ENCODE measurements around the gene DNAI1.

DNAI1 gene

GRCh38 chr9:34551751-34552605, 93.4 kb downstream of the DNAI1 start:
- 87% methylated on average over 16 of the region's 20 CpGs for WGBS
- Histone ChIP-seq H2AK5ac (ENCODE audit: low read length, severe bottlenecking) (no peak overlapping the region), H2BK5ac (ENCODE audit: low read depth, low read length, poor library complexity, severe bottlenecking) (no peak overlapping the region), H2BK120ac (ENCODE audit: low read depth, low read length) (no peak overlapping the region), H2BK15ac (ENCODE audit: low read depth, poor library complexity, severe bottlenecking) (no peak overlapping the region), H3K79me1 (replicated peaks; ENCODE audit: low read length, poor library complexity, severe bottlenecking) (no peaks in the 10 kb centered on the region), H3K27me3 (ENCODE audit: control insufficient read depth in 1 of 2, insufficient read depth in 1 of 2, low read length in 2 of 2) (peaks cover 45 to 50% of the 10 kb centered on the region in 2 experiments), H4K8ac (ENCODE audit: low read length) (no peak overlapping the region), H4K91ac (ENCODE audit: low read length) (no peak overlapping the region), H3K9ac (ENCODE audit: low read length) (no peak overlapping the region), H3K9me3 (ENCODE audit: control insufficient read depth, low read length) (no peaks in the 10 kb centered on the region), H3K4me3 (ENCODE audit: insufficient read depth in 1 of 2, low read depth in 1 of 2, low read length in 2 of 2) (no peak overlapping the region), H3K36me3 (ENCODE audit: control insufficient read depth in 1 of 2, insufficient read depth in 2 of 2, low read depth in 1 of 2, low read length in 2 of 2) (no peaks in the 10 kb centered on the region), H3K4me1 (ENCODE audit: control insufficient read depth, insufficient read depth, low read depth, low read length) (peaks cover 4% of the 10 kb centered on the region), H3K18ac (ENCODE audit: low read depth in 1 of 2, low read length in 2 of 2) (no peak overlapping the region), H2BK12ac (ENCODE audit: low read length in 2 of 2) (no peak overlapping the region), H3K14ac (ENCODE audit: low read length in 2 of 2) (no peak overlapping the region), H3K23ac (ENCODE audit: low read length in 2 of 2) (no peak overlapping the region), H3K4me2 (ENCODE audit: low read length, poor library complexity, severe bottlenecking) (no peak overlapping the region), H2AFZ (ENCODE audit: low read depth, low read length) (no peak overlapping the region), H3K27ac (ENCODE audit: low read length, poor library complexity, severe bottlenecking) (no peak overlapping the region), H3K4ac (ENCODE audit: low read depth in 1 of 2, low read length in 2 of 2) (no peak overlapping the region)
- no peak for DNase-seq

GRCh38 chr9:34552606-34552981, 94.0 kb downstream of the DNAI1 start:
- peaks cover 40 to 50% of the 10 kb centered on the region in 2 experiments for H3K27me3 ChIP-seq (ENCODE audit: control insufficient read depth in 1 of 2, insufficient read depth in 1 of 2, low read length in 2 of 2)
- H2BK120ac ChIP-seq (ENCODE audit: low read depth, low read length) = no peak overlapping the region

GRCh38 chr9:34552986-34553385, 94.4 kb downstream of the DNAI1 start:
- Histone ChIP-seq H3K9me3 (ENCODE audit: control insufficient read depth, low read length) (no peaks in the 10 kb centered on the region), H2BK12ac (ENCODE audit: low read length in 2 of 2) (no peak overlapping the region), H3K4ac (ENCODE audit: low read depth in 1 of 2, low read length in 2 of 2) (no peak overlapping the region), H2BK5ac (ENCODE audit: low read depth, low read length, poor library complexity, severe bottlenecking) (no peak overlapping the region), H3K79me1 (replicated peaks; ENCODE audit: low read length, poor library complexity, severe bottlenecking) (no peaks in the 10 kb centered on the region), H3K36me3 (ENCODE audit: control insufficient read depth in 1 of 2, insufficient read depth in 2 of 2, low read depth in 1 of 2, low read length in 2 of 2) (no peaks in the 10 kb centered on the region), H3K4me3 (ENCODE audit: insufficient read depth in 1 of 2, low read depth in 1 of 2, low read length in 2 of 2) (no peak overlapping the region), H3K4me1 (ENCODE audit: control insufficient read depth, insufficient read depth, low read depth, low read length) (peaks cover 4% of the 10 kb centered on the region), H3K14ac (ENCODE audit: low read length in 2 of 2) (no peak overlapping the region), H2AFZ (ENCODE audit: low read depth, low read length) (no peak overlapping the region), H2BK15ac (ENCODE audit: low read depth, poor library complexity, severe bottlenecking) (no peak overlapping the region), H2AK5ac (ENCODE audit: low read length, severe bottlenecking) (no peak overlapping the region), H3K27ac (ENCODE audit: low read length, poor library complexity, severe bottlenecking) (no peak overlapping the region), H4K91ac (ENCODE audit: low read length) (no peak overlapping the region), H3K9ac (ENCODE audit: low read length) (no peak overlapping the region), H3K4me2 (ENCODE audit: low read length, poor library complexity, severe bottlenecking) (no peak overlapping the region), H2BK120ac (ENCODE audit: low read depth, low read length) (no peak overlapping the region), H3K27me3 (ENCODE audit: control insufficient read depth in 1 of 2, insufficient read depth in 1 of 2, low read length in 2 of 2) (peaks cover 37 to 51% of the 10 kb centered on the region in 2 experiments), H3K23ac (ENCODE audit: low read length in 2 of 2) (no peak overlapping the region), H4K8ac (ENCODE audit: low read length) (no peak overlapping the region), H3K18ac (ENCODE audit: low read depth in 1 of 2, low read length in 2 of 2) (no peak overlapping the region)
- WGBS = 93% methylated on average over 2 of the region's 2 CpGs
- no peak for DNase-seq

More at GRCh38 chr9:34552606-34552981, 94.0 kb downstream of the DNAI1 start:
- H4K8ac ChIP-seq (ENCODE audit: low read length) = no peak overlapping the region
- H2BK5ac ChIP-seq (ENCODE audit: low read depth, low read length, poor library complexity, severe bottlenecking) = no peak overlapping the region
- H3K36me3 ChIP-seq (ENCODE audit: control insufficient read depth in 1 of 2, insufficient read depth in 2 of 2, low read depth in 1 of 2, low read length in 2 of 2) = no peaks in the 10 kb centered on the region
- H3K4ac ChIP-seq (ENCODE audit: low read depth in 1 of 2, low read length in 2 of 2) = no peak overlapping the region
- H2AK5ac ChIP-seq (ENCODE audit: low read length, severe bottlenecking) = no peak overlapping the region
- no peak overlapping the region for H3K14ac ChIP-seq (ENCODE audit: low read length in 2 of 2)
- DNase-seq = no peak
- no peaks in the 10 kb centered on the region for H3K79me1 ChIP-seq (replicated peaks; ENCODE audit: low read length, poor library complexity, severe bottlenecking)
- no peak overlapping the region for H3K23ac ChIP-seq (ENCODE audit: low read length in 2 of 2)
- no peak overlapping the region for H4K91ac ChIP-seq (ENCODE audit: low read length)
- no peaks in the 10 kb centered on the region for H3K9me3 ChIP-seq (ENCODE audit: control insufficient read depth, low read length)
- WGBS = 93% methylated on average over 13 of the region's 13 CpGs
- H2AFZ ChIP-seq (ENCODE audit: low read depth, low read length) = no peak overlapping the region
- peaks cover 4% of the 10 kb centered on the region for H3K4me1 ChIP-seq (ENCODE audit: control insufficient read depth, insufficient read depth, low read depth, low read length)
- no peak overlapping the region for H3K9ac ChIP-seq (ENCODE audit: low read length)
- H2BK15ac ChIP-seq (ENCODE audit: low read depth, poor library complexity, severe bottlenecking) = no peak overlapping the region
- H3K4me2 ChIP-seq (ENCODE audit: low read length, poor library complexity, severe bottlenecking) = no peak overlapping the region
- no peak overlapping the region for H3K27ac ChIP-seq (ENCODE audit: low read length, poor library complexity, severe bottlenecking)
- H3K18ac ChIP-seq (ENCODE audit: low read depth in 1 of 2, low read length in 2 of 2) = no peak overlapping the region
- no peak overlapping the region for H2BK12ac ChIP-seq (ENCODE audit: low read length in 2 of 2)
- no peak overlapping the region for H3K4me3 ChIP-seq (ENCODE audit: insufficient read depth in 1 of 2, low read depth in 1 of 2, low read length in 2 of 2)

- Histone ChIP-seq H3K14ac (ENCODE audit: low read length in 2 of 2) (peak overlapping the region in 1 of 2 experiments; percentile 21), H2AK5ac (ENCODE audit: low read length, severe bottlenecking) (no peak overlapping the region), H2BK120ac (ENCODE audit: low read depth, low read length) (no peak overlapping the region), H3K27me3 (ENCODE audit: control insufficient read depth in 1 of 2, insufficient read depth in 1 of 2, low read length in 2 of 2) (peaks cover 32 to 52% of the 10 kb centered on the region in 2 experiments), H3K23ac (ENCODE audit: low read length in 2 of 2) (no peak overlapping the region), H3K79me1 (replicated peaks; ENCODE audit: low read length, poor library complexity, severe bottlenecking) (no peaks in the 10 kb centered on the region), H3K36me3 (ENCODE audit: control insufficient read depth in 1 of 2, insufficient read depth in 2 of 2, low read depth in 1 of 2, low read length in 2 of 2) (no peaks in the 10 kb centered on the region), H3K18ac (ENCODE audit: low read depth in 1 of 2, low read length in 2 of 2) (no peak overlapping the region), H3K4ac (ENCODE audit: low read depth in 1 of 2, low read length in 2 of 2) (no peak overlapping the region), H3K9me3 (ENCODE audit: control insufficient read depth, low read length) (no peaks in the 10 kb centered on the region), H3K9ac (ENCODE audit: low read length) (no peak overlapping the region), H3K27ac (ENCODE audit: low read length, poor library complexity, severe bottlenecking) (no peak overlapping the region), H3K4me3 (ENCODE audit: insufficient read depth in 1 of 2, low read depth in 1 of 2, low read length in 2 of 2) (no peak overlapping the region), H2BK5ac (ENCODE audit: low read depth, low read length, poor library complexity, severe bottlenecking) (no peak overlapping the region), H2BK12ac (ENCODE audit: low read length in 2 of 2) (no peak overlapping the region), H4K91ac (ENCODE audit: low read length) (no peak overlapping the region), H4K8ac (ENCODE audit: low read length) (no peak overlapping the region), H3K4me2 (ENCODE audit: low read length, poor library complexity, severe bottlenecking) (no peak overlapping the region), H2AFZ (ENCODE audit: low read depth, low read length) (no peak overlapping the region), H3K4me1 (ENCODE audit: control insufficient read depth, insufficient read depth, low read depth, low read length) (peaks cover 4% of the 10 kb centered on the region), H2BK15ac (ENCODE audit: low read depth, poor library complexity, severe bottlenecking) (no peak overlapping the region)
- no peak for DNase-seq
- 63% methylated on average over 18 of the region's 18 CpGs for WGBS
Observed at GRCh38 chr9:34553511-34554021, 95.0 kb downstream of the DNAI1 start.
